GM12878 (cell line): ENCODE data around the gene MEG3. TPM values are rescaled to one million over a fixed set of nuclear protein-coding genes. Genes with fewer than 3 reads are reported as not detected.

Experiments used
- ATAC-seq: fragments of 200-7000 bp; cut with Tn5 transposase; 3 replicates; pipeline ENCODE4 v1.9.1; 2020; ENCODE audit warnings: mild to moderate bottlenecking, moderate library complexity
- BruUV-seq: library from RNA; stranded (reverse); fragments of 400-500 nt; replicated peaks from 2 replicates; lab custom pipeline; 2021; lab: Mats Ljungman, UMichigan
- CTCF ChIA-PET: fragments of 300-600 bp; sonication (Branson Sonifier 250); formaldehyde crosslinking; extraction: SDS; loops from one replicate; lab custom pipeline; 2021; ENCODE audit warnings: inconsistent platforms; lab: Yijun Ruan, JAX
- POLR2A ChIA-PET: fragments of 350-600 bp; formaldehyde crosslinking; extraction: SDS; loops from one replicate; lab custom pipeline; 2021; ENCODE audit warnings: inconsistent platforms; lab: Charles Lee
- RAD21 ChIA-PET: fragments of 300-600 bp; sonication (Branson Sonifier 250); formaldehyde crosslinking; loops from one replicate; lab custom pipeline; 2023; ENCODE audit warnings: antibody characterized with exemption; ENCODE audit not compliant: unreplicated experiment; lab: Charles Lee
- SMC1A ChIA-PET: fragments of 300-600 bp; sonication (Branson Sonifier 250); formaldehyde crosslinking; loops from one replicate; lab custom pipeline; 2023; ENCODE audit not compliant: unreplicated experiment, uncharacterized antibody; lab: Charles Lee
- DNase-seq: peaks from one replicate; pipeline ENCODE4 v3.0.0-alpha.2; 2011; ENCODE audit warnings: low read depth, low spot score
- FAIRE-seq: peaks from 3 replicates; lab custom pipeline; 2011; peaks lifted over from hg19 to GRCh38; lab: Jason Lieb, UNC
- H2AFZ ChIP-seq: 2 replicates; pipeline ENCODE4 v1.6.0; 2011; ENCODE audit warnings: low read depth, low read length, control low read depth; ENCODE audit not compliant: control insufficient read depth
- H3K27ac ChIP-seq: 2 replicates; pipeline ENCODE4 v1.5.1; 2011; ENCODE audit warnings: control low read depth; ENCODE audit not compliant: control insufficient read depth, insufficient read depth
- H3K27me3 ChIP-seq, 2 experiments: replicated peaks in 1 of 2; 2 replicates each; pipeline versions ENCODE4 v1.6.0 to v1.6.1; 2011; ENCODE audit warnings: low read length in 1 of 2; ENCODE audit not compliant: control insufficient read depth in 2 of 2, insufficient read depth in 2 of 2
- H3K36me3 ChIP-seq, 2 experiments: 2 replicates each; pipeline ENCODE4 v1.5.1; 2011; ENCODE audit warnings: low read length in 1 of 2; ENCODE audit not compliant: control insufficient read depth in 2 of 2, insufficient read depth in 2 of 2
- H3K4me1 ChIP-seq: 2 replicates; pipeline ENCODE4 v1.6.1; 2011; ENCODE audit warnings: mild to moderate bottlenecking, low read length, moderate library complexity, mixed read lengths; ENCODE audit not compliant: control insufficient read depth, insufficient read depth
- H3K4me2 ChIP-seq: 2 replicates; pipeline ENCODE4 v1.6.0; 2011; ENCODE audit warnings: control low read depth; ENCODE audit not compliant: control insufficient read depth, insufficient read depth
- H3K4me3 ChIP-seq: fragments of 200-600 bp; sonication (generic); 2 replicates; pipeline ENCODE4 v1.5.1; 2016
- H3K79me2 ChIP-seq: 2 replicates; pipeline ENCODE4 v1.6.0; 2011; ENCODE audit warnings: low read length; ENCODE audit not compliant: control insufficient read depth, insufficient read depth
- H3K9ac ChIP-seq: 2 replicates; pipeline ENCODE4 v1.8.0; 2011; ENCODE audit warnings: low read length, control low read depth, mixed read lengths; ENCODE audit not compliant: control insufficient read depth, insufficient read depth
- H3K9me3 ChIP-seq: replicated peaks from 3 replicates; pipeline ENCODE4 v1.5.1; 2011; ENCODE audit warnings: mild to moderate bottlenecking, low read length; ENCODE audit not compliant: control insufficient read depth, insufficient read depth
- H4K20me1 ChIP-seq: 2 replicates; pipeline ENCODE4 v1.6.0; 2011; ENCODE audit not compliant: control insufficient read depth, insufficient read depth
- BACH1 ChIP-seq: fragments of 450-650 bp; IDR thresholded peaks from 2 replicates; pipeline ENCODE4 v1.6.1; 2017; ENCODE audit warnings: mild to moderate bottlenecking, borderline replicate concordance
- BCL3 ChIP-seq: IDR thresholded peaks from 2 replicates; pipeline ENCODE4 v1.6.1; 2011; ENCODE audit warnings: borderline replicate concordance, low read depth, mild to moderate bottlenecking, moderate library complexity, low read length; ENCODE audit not compliant: insufficient read depth, poor library complexity, severe bottlenecking
- BRCA1 ChIP-seq: IDR thresholded peaks from 2 replicates; pipeline ENCODE4 v1.6.1; 2011; ENCODE audit warnings: low read depth, low read length, improper control_type of control experiment
- CEBPZ ChIP-seq: fragments of 150-350 bp; IDR thresholded peaks from 2 replicates; pipeline ENCODE4 v1.6.1; 2016; ENCODE audit warnings: low read depth, low read length
- E4F1 ChIP-seq: fragments of 450-650 bp; IDR thresholded peaks from 2 replicates; pipeline ENCODE4 v1.6.1; 2018; ENCODE audit warnings: borderline replicate concordance, mild to moderate bottlenecking; ENCODE audit not compliant: partially characterized antibody
- IKZF2 ChIP-seq, 2 experiments: fragments of 450-650 bp; IDR thresholded peaks; 2 replicates each; pipeline ENCODE4 v1.6.1; 2017; ENCODE audit warnings: mild to moderate bottlenecking in 2 of 2, moderate library complexity in 2 of 2
- IRF4 ChIP-seq: IDR thresholded peaks from 2 replicates; pipeline ENCODE4 v1.6.1; 2011; ENCODE audit warnings: low read depth, low read length
- KDM1A ChIP-seq: fragments of 200-600 bp; sonication (generic); IDR thresholded peaks from 2 replicates; pipeline ENCODE4 v1.6.1; 2016; ENCODE audit warnings: borderline replicate concordance
- MLLT1 ChIP-seq: fragments of 450-650 bp; IDR thresholded peaks from 2 replicates; pipeline ENCODE4 v1.6.1; 2016; ENCODE audit warnings: mild to moderate bottlenecking
- MYC ChIP-seq: IDR thresholded peaks from 2 replicates; pipeline ENCODE4 v1.6.1; 2011; ENCODE audit warnings: mild to moderate bottlenecking, low read length, moderate library complexity, inconsistent platforms; ENCODE audit not compliant: insufficient read depth, insufficient replicate concordance, insufficient read length, severe bottlenecking
- NR2C2 ChIP-seq: IDR thresholded peaks from 2 replicates; pipeline ENCODE4 v1.6.1; 2011; ENCODE audit warnings: borderline replicate concordance, low read depth; ENCODE audit not compliant: control insufficient read depth, insufficient read length
- POLR2A ChIP-seq: IDR thresholded peaks from 2 replicates; pipeline ENCODE4 v1.6.1; 2011; ENCODE audit warnings: low read depth, mild to moderate bottlenecking, low read length
- POLR2AphosphoS2 ChIP-seq: IDR thresholded peaks from 2 replicates; pipeline ENCODE4 v1.6.1; 2011; ENCODE audit warnings: low read depth, mild to moderate bottlenecking, low read length, improper control_type of control experiment, moderate library complexity
- SREBF2 ChIP-seq: IDR thresholded peaks from 2 replicates; pipeline ENCODE4 v1.6.1; 2012; ENCODE audit warnings: mild to moderate bottlenecking, low read length
- WGBS: methylation state at CpG from one replicate; pipeline ENCODE4 v1.1.6; 2016; ENCODE audit warnings: low lambda C conversion rate; ENCODE audit not compliant: insufficient replicate concordance, insufficient coverage; ENCODE audit errors: missing lambda C conversion rate; 5-methylcytosine and 5-hydroxymethylcytosine counted together
- in situ Hi-C: fragments of 300-500 bp; cut with MboI; formaldehyde crosslinking; loops from 9 replicates; pipeline ENCODE4 v1.14.3; 2018; ENCODE audit warnings: mixed read lengths
- intact Hi-C: fragments of 100-400 bp; cut with micrococcal nuclease; formaldehyde crosslinking; loops from one replicate; pipeline ENCODE4 v1.14.2; 2022; ENCODE audit not compliant: unreplicated experiment
- polyA plus RNA-seq, 11 experiments: library from polyadenylated mRNA; depleted of rRNA in 4 of 11; unstranded in 6 of 11; stranded (reverse) in 5 of 11; fragments of >200 nt; fragmentation: Nextera tagmentation in 4 of 11; fragmentation: Illumina TruSeq in 1 of 11; extraction: Ambion mirVana in 4 of 11; extraction: Trizol in 1 of 11; gene quantifications; 1 replicate in 1 of 11; 2 replicates in 10 of 11; pipeline versions ENCODE4 v1.2.1 to v1.2.3, GENCODE V29; 2011 to 2016; ENCODE audit warnings: inconsistent platforms in 2 of 11, missing spikeins in 2 of 11, low read depth in 1 of 11
- total RNA-seq, 4 experiments: library from RNA; depleted of rRNA in 3 of 4; stranded (reverse); fragments of >200 nt in 3 of 4; fragmentation: Illumina TruSeq in 1 of 4; extraction: Trizol in 1 of 4; gene quantifications; 2 replicates each; pipeline versions ENCODE4 v1.2.1 to v1.2.3, GENCODE V29; 2013 to 2021

Gene MEG3
- total and polyA plus RNA-seq, 10 of the 15 experiments (the other 5 are each of a cell fraction or from before 2014, with no cell fraction given) = 0.03 to 2.9 (median 0.95) TPM; not detected in 7

- H3K4me2 ChIP-seq = no peak overlapping the region
- ATAC-seq (no peak), FAIRE-seq (no peak), DNase-seq (no peak)
- WGBS = 20% methylated on average over 5 of the region's 8 CpGs
- POLR2A ChIA-PET = no interaction called here
- in situ Hi-C loops = no loop called here
- no peak overlapping the region for H3K27ac ChIP-seq
- H3K4me1 ChIP-seq = no peaks in the 10 kb centered on the region
- SMC1A ChIA-PET = no interaction called here
- H4K20me1 ChIP-seq = no peaks in the 10 kb centered on the region
- RAD21 ChIA-PET = no interaction called here
- no TSS peak for BruUV-seq
- H2AFZ ChIP-seq = no peak overlapping the region
- H3K79me2 ChIP-seq = no peaks in the 10 kb centered on the region
- intact Hi-C loops = no loop called here
- CTCF ChIA-PET = no interaction called here
- H3K27me3 ChIP-seq = no peaks in the 10 kb centered on the region
- H3K9ac ChIP-seq = no peak overlapping the region
- no peaks in the 10 kb centered on the region for H3K9me3 ChIP-seq
- no peak overlapping the region for H3K4me3 ChIP-seq
- H3K36me3 ChIP-seq = no peaks in the 10 kb centered on the region
- TF ChIP-seq POLR2AphosphoS2 (no peak), NR2C2 (no peak), BRCA1 (no peak), BCL3 (no peak), CEBPZ (no peak), KDM1A (no peak), SREBF2 (no peak), IKZF2 (IDR thresholded peaks at IDR 0.05) (no peak), IRF4 (no peak), MYC (no peak), E4F1 (no peak), BACH1 (no peak), MLLT1 (no peak), POLR2A (no peak)
Measured at GRCh38 chr14:100890061-100890850, 64.3 kb downstream of the MEG3 start.
